Measurements from ENCODE around the gene TLX3. TPM values are rescaled to one million over a fixed set of nuclear protein-coding genes. Genes with fewer than 3 reads are reported as not detected.
"Not testable (repeated sequence)": the region's sequence is repeated elsewhere in the genome, so short reads cannot be mapped to it uniquely, and the experiment has no call there.

Gene TLX3
- total and polyA plus RNA-seq, 5 experiments from 2014 or later: not detected

GRCh38 chr5:171340491-171340890 is 31.4 kb downstream of the TLX3 start:
- Mint-ChIP-seq H3K4me1 (peaks cover 1 to 11% (median 9%) of the 10 kb centered on the region in 4 donors), H3K27me3 (peaks cover 12 to 31% (median 16%) of the 10 kb centered on the region in 5 donors), H3K36me3 (no peaks in the 10 kb centered on the region), H3K27ac (no peak overlapping the region), H3K4me3 (no peak overlapping the region), H3K9me3 (no peaks in the 10 kb centered on the region)
- ATAC-seq: no peak
- POLR2A ChIA-PET: no interaction called here
- no peak for DNase-seq

GRCh38 chr5:171342362-171343111 is 33.5 kb downstream of the TLX3 start:
- DNase-seq (peak in 7 of 10 donors; percentile 2 to 36 (median 22)), ATAC-seq (peak in 1 of 2 donors; percentile 44)
- peaks cover 9 to 22% (median 12%) of the 10 kb centered on the region in 5 donors for H3K27me3 Mint-ChIP-seq
- H3K27ac Mint-ChIP-seq: no peak overlapping the region
- H3K4me3 Mint-ChIP-seq: no peak overlapping the region
- POLR2A ChIA-PET: interaction anchor here (0.6 kb wide), 1 partner anchor 12 kb away, joined by 3 read pairs; no protein-coding TSS in a partner anchor
- no peaks in the 10 kb centered on the region for H3K36me3 Mint-ChIP-seq
- no peaks in the 10 kb centered on the region for H3K9me3 Mint-ChIP-seq
- no peaks in the 10 kb centered on the region for H3K4me1 Mint-ChIP-seq

DNA sequence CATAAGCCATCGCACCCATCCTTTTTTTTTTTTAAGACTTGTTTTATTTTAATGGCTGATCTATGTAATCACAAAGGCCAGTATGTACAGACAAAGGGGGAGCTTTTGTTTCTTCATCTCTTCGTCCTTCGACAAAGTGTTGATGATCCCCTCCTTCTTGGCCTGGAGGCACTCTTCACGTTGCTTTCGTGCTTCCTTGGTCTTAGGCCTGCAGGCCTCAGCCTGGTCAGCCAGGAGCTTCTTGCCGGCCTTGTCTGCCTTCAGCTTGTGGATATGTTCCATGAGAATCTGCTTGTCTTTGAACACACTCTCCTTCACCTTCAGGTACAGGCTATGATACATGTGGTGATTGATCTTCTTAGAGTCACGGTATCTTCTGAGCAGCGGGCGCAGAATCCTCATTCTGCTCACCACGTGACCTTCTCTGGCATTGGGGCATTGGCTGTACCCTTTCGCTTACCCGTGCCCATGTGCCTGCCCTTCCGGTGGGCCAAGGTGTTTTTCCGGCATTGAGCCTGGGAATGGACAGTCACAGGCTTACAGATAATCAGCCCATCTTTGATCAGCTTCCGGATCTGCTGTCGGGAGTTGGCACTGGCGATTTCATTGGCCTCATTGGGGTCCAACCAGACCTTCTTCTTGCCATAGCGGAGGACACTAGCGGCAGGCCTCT is 36.0 kb downstream of the TLX3 start:
- Mint-ChIP-seq H3K4me3 (no peak overlapping the region), H3K27ac (no peak overlapping the region), H3K4me1 (no peaks in the 10 kb centered on the region), H3K9me3 (no peaks in the 10 kb centered on the region), H3K36me3 (no peaks in the 10 kb centered on the region), H3K27me3 (peaks cover 5 to 14% (median 10%) of the 10 kb centered on the region in 5 donors)
- POLR2A ChIA-PET: no interaction called here
- ATAC-seq (no peak), DNase-seq (no peak)

- DNase-seq (no peak), ATAC-seq (no peak)
- POLR2A ChIA-PET: no interaction called here
- Mint-ChIP-seq H3K27me3 (peaks cover 2 to 22% (median 6%) of the 10 kb centered on the region in 5 donors), H3K4me1 (no peaks in the 10 kb centered on the region), H3K36me3 (no peaks in the 10 kb centered on the region), H3K27ac (no peak overlapping the region), H3K9me3 (no peaks in the 10 kb centered on the region), H3K4me3 (no peak overlapping the region)
These were observed 42.6 kb downstream of the TLX3 start for GRCh38 chr5:171351536-171352073.

DNA sequence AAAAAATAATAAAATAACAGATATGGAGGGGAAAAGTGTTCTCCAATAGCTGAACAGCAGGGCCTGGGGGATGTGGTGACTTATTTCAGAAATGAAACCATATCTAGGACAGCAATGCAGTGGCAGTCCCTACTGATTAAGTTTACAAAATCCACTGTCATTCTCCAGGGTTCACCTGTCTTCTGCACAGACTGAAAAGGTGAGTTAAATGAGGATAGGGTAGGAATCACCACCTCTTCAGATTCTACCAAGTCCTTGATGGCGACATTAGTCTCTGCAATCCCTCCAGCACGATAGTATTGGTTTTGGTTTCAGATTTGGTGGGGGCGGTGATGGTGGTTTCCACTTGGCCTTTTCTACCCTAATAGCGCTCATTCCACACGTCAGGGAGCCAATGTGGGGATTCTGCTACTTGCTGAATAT is 46.3 kb downstream of the TLX3 start:
- H3K27me3 Mint-ChIP-seq: peaks cover 0 to 16% (median 9%) of the 10 kb centered on the region in 5 donors
- H3K27ac Mint-ChIP-seq: no peak overlapping the region
- no peaks in the 10 kb centered on the region for H3K4me1 Mint-ChIP-seq
- ATAC-seq (no peak), DNase-seq (no peak)
- H3K4me3 Mint-ChIP-seq: peak overlapping the region in 3 of 10 donors; percentile 33 to 68 (median 65)
- POLR2A ChIA-PET: no interaction called here
- no peaks in the 10 kb centered on the region for H3K36me3 Mint-ChIP-seq
- H3K9me3 Mint-ChIP-seq: no peaks in the 10 kb centered on the region

- Mint-ChIP-seq H3K9me3 (no peaks in the 10 kb centered on the region), H3K4me3 (no peak overlapping the region), H3K27me3 (peaks cover 0 to 10% (median 1%) of the 10 kb centered on the region in 5 donors), H3K36me3 (no peaks in the 10 kb centered on the region), H3K27ac (peak overlapping the region in 1 of 10 donors; percentile 60), H3K4me1 (no peaks in the 10 kb centered on the region)
- DNase-seq (no peak), ATAC-seq (no peak)
- POLR2A ChIA-PET: no interaction called here
These were observed 48.8 kb downstream of the TLX3 start for GRCh38 chr5:171357843-171358242.

DNA sequence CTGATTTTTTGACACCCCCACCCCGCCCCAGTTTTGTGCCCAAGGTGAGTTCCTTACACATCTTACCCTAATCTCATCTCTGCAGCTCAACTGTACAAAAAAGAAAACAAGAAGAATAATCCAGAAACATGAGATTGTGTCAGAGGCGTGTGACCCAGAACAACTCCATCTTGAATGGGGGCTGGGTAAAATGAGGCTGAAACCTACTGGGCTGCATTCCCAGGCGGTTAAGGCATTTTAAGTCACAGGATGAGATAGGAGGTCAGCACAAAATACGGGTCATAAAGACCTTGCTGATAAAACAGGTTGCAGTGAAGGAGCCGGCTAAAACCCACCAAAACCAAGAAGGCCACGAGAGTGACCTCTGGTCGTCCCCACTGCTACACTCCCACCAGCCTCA is 52.1 kb downstream of the TLX3 start:
- H3K36me3 Mint-ChIP-seq, H3K27ac Mint-ChIP-seq, H3K9me3 Mint-ChIP-seq, ATAC-seq, H3K4me1 Mint-ChIP-seq, DNase-seq, POLR2A ChIA-PET, H3K4me3 Mint-ChIP-seq: not testable (repeated sequence)
- H3K27me3 Mint-ChIP-seq: peaks cover 7 to 27% (median 15%) of the 10 kb centered on the region in 5 donors

Other genes starting within 250 kb of the TLX3 start
- gene NPM1, start 78.6 kb downstream of the TLX3 start, total RNA-seq: 1,000 to 10,000 TPM; 1,231 to 1,305 TPM
- 1,000 to 10,000 TPM in 2 of 3 donors, 100 to 1,000 TPM in 1; 960 to 1,086 (median 1,032) TPM for gene NPM1, start 78.6 kb downstream of the TLX3 start, polyA plus RNA-seq
- gene FGF18, start 110.4 kb downstream of the TLX3 start, total RNA-seq: under 1 TPM; 0.38 to 0.42 TPM
- not detected for gene FGF18, start 110.4 kb downstream of the TLX3 start, polyA plus RNA-seq